Right lobe of liver (tissue), 4 donors: ENCODE measurements around the gene FAR2.

Experiments
- POLR2A ChIP-seq: fragments of 450-650 bp; IDR thresholded peaks from one replicate; pipeline ENCODE4 v1.6.1; 2017; ENCODE audit warnings: antibody characterized with exemption, mild to moderate bottlenecking
- TF ChIP-seq, protein P1 (sequence below), 4 donors: fragments of 200-600 bp in 3 of 4; fragments of 450-650 bp in 1 of 4; IDR thresholded peaks; one replicate each; pipeline versions ENCODE4 v1.5.1 to v1.8.0; 2016 to 2022; ENCODE audit warnings: antibody characterized with exemption in 4 of 4, mild to moderate bottlenecking in 2 of 4
- donor health status: DM: no; HTN: no; CAD: no.
- donor health status: DM: no; HTN: no; CAD: no.
- donor health status: DM: no; HTN: yes; CAD: no.

DNA sequence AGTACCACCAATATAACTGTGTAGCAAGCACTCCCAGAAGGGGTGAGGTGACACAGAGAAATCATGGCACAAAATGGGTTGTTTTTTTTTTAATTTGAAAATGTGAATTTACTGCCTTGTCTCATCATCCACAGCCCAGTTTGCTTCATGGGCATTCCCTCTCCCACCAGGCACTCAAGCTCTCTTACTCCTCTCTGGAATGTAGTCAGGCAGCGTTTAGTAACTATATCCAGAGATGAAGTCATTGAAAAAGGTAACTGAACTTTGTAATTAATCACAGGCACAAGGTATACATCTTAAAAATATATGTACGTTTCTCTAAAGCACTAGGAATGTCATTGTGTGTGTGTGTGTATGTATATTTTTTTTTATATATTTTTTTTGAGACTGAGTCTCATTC is 91.4 kb downstream of the FAR2 start:
- TF ChIP-seq, protein P1, sequence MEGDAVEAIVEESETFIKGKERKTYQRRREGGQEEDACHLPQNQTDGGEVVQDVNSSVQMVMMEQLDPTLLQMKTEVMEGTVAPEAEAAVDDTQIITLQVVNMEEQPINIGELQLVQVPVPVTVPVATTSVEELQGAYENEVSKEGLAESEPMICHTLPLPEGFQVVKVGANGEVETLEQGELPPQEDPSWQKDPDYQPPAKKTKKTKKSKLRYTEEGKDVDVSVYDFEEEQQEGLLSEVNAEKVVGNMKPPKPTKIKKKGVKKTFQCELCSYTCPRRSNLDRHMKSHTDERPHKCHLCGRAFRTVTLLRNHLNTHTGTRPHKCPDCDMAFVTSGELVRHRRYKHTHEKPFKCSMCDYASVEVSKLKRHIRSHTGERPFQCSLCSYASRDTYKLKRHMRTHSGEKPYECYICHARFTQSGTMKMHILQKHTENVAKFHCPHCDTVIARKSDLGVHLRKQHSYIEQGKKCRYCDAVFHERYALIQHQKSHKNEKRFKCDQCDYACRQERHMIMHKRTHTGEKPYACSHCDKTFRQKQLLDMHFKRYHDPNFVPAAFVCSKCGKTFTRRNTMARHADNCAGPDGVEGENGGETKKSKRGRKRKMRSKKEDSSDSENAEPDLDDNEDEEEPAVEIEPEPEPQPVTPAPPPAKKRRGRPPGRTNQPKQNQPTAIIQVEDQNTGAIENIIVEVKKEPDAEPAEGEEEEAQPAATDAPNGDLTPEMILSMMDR (IDR thresholded peaks at IDR 0.05) = no peak
- TF ChIP-seq POLR2A = no peak
